ENCODE data around the gene PANK3.
"Not testable (repeated sequence)": the region's sequence is repeated elsewhere in the genome, so short reads cannot be mapped to it uniquely, and the experiment has no call there.

PANK3 gene

DNA sequence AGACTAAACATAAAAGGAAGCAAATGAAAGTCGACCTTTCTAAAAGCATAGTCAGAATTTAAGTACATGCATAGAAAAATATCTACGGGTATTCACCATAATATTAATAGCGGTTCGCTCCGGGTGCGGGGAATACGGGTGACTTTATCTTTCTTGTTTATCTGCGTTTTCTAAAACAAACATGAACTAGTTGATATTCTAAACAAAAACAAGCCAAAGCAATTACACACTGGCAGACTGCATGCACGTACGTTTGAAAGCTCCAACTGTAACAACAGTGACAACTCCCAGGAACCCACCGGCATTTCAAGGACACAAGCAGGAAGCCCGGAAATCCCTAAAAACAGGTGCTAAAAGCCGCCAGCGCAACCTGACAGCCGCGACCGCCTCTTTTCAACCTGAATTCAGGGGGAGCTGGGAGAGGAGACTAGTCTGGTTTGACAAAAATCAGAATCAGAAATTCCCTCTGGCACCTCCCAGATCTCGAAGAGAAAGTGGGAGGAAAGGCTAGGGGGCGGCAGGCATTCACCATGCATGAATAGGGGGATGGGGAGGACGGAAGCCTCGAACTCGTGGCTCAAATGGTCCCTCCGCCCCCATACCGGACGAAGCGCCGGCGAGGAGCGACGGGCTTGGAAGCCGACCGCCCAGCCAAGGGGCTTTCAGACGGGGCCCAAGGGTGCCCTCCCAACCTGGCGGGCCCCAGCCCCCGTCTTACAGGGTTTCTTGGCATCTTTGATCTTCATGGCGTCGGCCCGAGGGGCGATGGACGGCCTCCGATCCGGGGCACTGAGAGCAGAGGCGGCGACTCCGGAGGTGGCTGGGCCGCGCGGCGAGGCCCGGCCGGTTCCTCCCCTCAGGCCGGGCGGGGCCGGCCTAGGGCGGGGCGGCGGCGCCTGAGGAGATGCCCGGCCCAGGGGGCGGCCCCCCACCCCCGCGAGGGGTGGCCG lies at the start of gene PANK3:
TSS of gene PANK3 (minus strand) at position 831 of the 950 bp plus-strand sequence. CDS start at position 746, 85 bp downstream.
- peak; percentile 40 for DNase-seq

DNA sequence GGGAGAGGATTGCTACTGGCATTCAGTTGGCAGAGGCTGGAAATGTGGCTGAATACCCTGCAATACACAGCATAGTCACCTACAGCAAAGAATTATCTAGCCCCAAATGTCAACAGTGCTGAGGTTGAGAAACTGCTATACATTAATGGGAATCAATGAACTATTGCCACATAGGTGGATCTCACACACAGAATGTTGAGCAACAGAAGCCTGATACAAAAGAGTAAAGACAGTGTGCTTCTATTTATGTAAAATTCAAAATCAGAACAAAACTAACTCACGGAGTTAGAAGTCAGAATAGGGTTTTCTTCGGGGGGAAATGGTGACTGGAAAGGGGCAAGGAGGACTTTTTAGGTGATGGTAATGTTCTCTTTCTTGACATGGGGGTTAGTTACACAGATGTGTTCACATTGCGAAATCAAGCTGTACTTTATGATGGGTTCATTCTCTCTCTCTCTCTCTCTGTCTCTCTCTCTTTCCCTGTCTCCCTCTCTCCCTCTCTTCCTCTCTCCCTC lies 45.7 kb upstream of the PANK3 start:
- no peak for DNase-seq

DNA sequence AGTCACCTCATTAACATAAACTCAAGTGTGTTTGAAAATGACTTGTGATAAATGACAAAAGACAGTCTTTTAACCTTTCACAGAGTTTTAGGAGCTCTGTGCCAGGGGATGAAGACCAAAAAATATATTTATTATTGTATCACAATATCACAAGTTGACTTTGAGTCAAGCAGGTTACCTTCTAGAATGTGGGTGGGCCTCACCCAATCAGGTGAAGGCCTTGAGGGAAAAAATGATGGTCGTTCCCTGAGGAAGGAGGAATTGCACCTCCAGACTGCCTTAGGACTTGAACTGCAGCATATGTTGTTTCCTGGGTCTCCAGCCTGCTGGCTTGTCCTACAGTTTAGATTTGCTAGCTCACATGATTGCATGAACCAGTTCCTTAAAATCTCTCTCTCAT lies 41.6 kb upstream of the PANK3 start:
- DNase-seq: no peak

DNA sequence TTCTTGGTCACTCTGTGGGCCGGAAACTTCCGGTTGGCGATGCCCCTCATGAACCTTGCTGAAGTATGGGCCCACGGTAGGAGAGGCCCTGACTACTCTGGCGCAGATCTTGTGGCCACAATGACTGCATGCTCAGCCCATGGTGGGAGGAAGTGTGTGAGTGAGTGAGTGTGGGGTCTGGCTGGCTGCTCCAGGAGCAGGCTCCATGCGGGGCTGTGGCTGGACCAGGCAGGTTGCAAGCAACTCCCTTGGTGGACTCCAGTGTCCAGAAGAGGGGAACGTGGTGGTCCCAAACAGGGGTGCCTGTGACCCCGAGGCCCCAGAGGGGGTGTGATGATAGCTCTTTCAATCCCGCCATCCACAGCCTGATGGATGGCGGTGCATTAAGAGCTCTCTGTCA lies 35.5 kb upstream of the PANK3 start:
- DNase-seq: no peak

DNA sequence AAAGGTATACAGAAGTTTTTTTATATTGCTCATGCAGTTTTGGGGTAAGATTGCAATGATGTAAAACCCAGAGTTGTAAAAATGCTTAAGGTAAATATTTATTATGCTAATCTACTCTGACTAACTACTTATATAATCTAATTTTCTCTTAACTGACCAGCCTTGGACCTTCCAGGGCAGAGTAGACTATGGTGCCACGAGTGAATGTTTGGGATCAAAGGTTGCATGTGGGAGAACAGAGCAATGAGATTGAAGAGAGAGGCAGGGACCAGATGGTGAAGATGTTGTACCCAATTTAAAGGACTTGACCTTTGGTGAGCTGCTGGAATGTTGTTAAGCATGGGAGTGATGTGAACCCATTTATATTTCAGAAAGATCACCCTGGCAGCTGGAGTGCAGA lies 34.8 kb upstream of the PANK3 start:
- DNase-seq: no peak

DNA sequence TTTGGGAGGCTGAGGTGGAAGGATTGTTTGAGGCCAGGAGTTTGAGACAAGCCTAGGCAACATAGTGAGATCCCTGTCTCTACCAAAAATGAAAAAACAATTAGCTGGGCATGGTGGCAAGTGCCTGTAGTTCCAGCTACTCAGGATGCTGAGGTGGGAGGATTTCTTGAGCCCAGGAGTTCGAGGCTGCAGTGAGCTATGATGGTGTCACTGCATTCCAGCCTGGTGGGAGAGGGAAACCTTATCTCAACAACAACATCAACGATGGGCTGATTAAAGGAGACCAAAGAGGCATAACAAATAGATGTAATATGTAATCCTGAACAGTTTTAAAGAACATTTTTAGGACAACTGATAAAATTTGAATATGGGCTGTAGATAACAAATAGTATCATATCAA lies 34.2 kb upstream of the PANK3 start:
- DNase-seq: no peak

DNA sequence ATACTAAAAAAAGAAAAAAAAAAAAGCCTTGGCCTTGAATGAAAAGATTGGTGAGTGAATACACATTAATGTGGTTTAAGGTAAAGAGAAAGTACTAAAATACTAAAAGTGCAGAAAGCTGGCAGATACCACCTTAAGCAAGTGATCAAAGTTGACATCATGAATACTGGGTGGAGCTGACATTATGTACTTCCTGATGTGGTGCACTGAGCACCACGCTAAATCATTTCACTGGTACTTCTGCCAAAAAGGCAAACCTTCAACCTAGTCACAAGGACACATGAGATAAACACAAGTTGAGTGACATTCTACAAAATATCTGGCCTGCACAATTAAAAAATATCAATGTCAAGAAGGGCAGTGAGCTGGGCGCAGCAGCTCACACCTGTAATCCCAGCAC lies 33.8 kb upstream of the PANK3 start:
- no peak for DNase-seq

DNA sequence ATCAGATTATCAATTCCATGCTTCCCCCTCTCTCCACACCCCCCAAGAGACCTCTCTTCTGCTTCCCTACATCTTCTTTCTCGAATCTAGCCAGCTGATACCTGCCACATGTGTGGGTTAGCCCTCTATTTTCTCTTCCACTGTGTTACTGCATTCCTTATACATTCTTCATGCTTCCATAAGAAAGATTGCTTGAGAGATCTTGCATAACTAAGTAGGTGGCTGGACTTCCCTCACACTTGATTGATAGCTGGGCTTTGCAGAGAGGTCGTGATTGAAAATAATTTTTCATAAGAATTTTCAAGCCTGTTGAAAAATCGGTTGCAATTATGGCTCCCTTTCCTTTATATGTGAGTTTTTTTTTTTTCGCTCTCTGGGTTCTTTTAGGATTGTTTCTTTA lies 33.0 kb upstream of the PANK3 start:
- no peak for DNase-seq

DNA sequence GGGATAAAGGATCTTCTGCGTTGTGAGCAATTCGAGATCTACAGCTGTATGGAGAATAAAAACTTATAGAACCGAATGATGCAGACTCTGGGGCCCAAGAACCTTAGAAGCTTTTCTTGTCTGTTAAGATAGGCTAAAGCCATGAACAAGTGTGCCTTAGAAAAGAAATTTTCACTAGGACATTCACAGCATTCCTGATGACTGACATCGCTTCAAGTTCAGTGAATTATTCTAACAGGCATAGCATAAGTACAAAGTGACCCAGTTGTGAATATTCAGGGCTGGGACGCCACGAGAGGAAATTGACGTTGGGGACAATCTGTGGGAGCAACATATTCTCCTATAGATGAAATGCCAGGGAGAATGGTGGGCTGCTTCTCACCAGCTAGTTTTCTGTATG lies 32.0 kb upstream of the PANK3 start:
- DNase-seq: no peak

DNA sequence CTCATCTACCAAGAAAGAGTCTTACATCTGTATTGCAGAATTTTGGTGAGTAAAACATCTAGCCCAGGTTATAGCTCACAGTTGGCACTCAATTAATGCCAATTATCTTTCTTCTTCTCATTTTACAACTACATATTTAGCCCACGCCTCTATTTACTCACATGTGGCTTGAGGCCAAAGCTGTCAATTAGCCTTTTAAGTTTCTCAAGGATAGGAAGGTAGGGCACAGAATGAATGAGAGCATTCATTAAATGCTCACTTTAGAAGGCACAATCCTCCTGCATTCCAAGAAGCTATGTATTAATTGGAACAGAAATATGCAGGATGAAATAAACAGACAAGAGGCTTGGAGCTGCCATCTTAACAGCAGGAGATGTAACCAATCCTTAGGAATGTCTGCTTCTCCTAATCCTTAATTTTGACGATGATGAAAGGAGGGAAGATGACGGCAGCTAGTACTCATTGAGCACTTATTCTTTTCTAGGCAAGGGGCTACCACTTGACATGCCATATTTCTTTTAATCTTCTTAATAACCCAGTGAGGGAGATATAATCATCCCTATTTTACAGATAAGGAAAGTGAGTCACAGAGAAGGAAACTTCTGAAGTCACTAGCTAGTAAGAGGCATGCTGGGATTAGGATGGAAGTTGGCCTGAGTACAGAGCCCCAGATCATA lies 30.8 kb upstream of the PANK3 start:
- DNase-seq: no peak

DNA sequence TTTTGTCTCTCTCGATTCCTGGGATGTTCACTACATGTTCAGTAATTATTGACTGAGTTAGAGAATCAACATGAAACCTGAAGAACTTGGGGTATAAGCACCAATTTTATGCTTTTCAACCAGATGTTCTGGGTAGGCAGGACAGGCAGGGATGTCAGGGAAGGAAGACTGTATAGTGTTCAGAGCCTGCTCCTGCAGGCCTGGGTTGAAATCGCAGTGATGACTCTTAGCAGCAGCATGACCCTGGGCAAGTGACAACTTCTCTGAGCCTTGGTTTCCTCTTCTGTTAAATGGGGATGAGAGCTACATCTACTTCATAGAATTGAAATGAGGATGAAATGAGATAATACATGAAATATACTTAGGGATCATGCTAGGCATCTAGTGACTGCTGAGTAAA lies 29.7 kb upstream of the PANK3 start:
- no peak for DNase-seq

DNA sequence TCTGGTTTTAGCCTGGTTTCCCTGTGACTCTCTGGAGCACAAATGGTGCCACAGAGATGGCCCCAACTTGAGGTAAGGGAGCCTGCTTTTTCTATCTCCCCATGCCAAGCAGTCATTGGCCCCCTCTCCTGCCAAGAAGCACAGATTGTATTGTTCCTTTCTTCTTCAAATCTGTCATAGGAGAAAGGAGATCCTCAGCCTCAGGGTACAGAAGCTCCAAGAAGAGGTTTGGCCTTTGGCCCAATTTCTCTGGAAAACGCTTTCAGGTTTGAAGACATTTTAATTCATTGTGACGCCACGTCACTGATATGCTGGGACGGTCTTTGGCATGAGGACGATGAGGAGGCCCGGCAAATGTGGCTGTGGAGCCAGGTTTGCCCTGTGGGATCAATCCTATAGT lies 29.2 kb upstream of the PANK3 start:
- DNase-seq: no peak

DNA sequence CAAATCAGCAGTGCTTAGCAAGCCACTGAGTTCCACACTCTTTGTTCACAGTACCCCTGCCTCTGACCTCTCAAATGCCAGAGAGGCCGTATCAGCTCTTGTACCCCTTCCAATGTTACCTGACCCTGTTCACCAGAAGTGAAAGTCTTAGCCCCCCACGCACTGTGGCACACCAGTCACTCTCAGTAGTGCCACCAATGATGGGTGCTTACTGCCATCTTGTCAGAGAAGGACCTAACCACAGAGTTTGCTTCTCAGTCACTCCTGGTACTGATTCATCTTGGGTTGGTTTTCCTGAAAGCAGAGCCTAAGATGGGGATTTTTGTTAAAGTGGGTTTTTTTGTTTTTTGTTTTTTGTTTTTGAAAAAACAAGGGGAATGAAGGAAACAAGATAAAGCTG lies 28.8 kb upstream of the PANK3 start:
- no peak for DNase-seq

DNA sequence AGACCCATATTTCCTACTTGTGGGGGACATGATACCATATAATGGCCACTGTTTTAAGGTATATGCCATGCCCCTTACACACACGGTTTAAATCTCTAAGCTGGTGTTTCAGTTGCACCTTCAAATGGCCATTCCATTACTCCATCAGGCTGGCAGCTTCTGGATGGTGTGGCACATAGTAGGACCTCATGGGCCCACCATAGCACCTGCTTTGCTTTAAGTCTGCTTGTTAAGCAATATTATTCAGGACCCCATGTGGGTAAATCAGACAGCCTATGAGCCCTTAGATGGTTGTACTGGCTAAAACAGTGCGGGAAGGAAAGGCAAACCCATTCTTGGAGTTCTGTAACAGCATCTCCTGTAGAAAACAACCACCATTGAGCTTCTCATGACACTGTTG lies 27.4 kb upstream of the PANK3 start:
- no peak for DNase-seq

DNA sequence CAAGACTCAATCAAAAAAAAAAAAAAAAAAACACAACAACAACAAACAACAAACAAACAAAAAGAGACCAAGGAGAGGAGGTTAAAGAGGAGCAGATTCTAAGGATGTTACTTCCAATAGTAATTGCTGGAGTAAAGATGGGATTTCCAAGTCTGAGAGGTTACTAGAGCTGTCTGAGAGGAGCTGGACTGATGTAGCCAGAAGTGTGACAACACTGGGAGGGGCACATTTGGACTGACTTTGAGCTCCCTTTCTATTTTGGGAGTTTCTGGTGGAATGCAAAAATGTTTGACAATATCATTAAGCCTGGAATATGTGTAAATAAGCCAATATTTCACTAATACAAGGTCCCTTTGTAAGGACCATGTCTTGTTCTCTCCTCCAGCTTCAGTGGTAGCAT lies 25.3 kb upstream of the PANK3 start:
- no peak for DNase-seq

DNA sequence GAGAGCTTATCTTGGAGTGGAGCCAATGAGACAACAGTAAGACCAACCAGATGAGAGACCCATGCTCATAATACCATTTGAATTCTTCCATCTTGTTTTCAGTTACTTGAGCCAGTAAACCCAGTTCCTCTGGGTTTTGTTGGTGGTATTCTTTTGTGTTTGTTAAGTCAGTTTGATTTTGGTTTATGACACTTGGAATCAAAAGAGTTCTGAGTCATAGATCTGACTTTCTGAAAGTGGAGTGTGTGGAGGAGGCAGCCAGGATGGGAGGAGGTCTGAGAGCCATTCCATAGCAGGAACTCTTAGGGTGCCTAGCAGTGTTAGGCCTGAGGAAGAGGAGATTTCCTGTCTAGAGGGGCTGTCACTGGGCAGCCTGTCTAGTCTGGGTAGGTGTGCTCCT lies 24.6 kb upstream of the PANK3 start:
- DNase-seq: no peak

DNA sequence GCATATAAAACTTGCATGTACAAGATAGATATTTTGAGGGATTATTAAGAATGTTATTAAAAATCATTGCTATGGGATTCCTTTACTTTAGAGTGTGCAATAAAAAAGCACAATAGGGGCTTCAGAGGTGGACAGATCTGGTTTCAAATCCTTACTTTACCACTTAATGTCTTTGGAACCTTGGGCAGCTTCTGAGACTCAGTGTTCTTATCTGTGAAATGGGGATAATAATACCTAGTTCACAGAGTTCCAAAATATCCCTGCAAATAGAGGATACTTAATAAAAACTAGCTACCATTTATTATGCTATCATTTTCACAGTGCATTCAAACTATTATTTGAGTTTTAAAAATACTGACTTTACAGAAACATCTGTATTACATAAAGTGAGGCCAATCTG lies 23.3 kb upstream of the PANK3 start:
- no peak for DNase-seq

DNA sequence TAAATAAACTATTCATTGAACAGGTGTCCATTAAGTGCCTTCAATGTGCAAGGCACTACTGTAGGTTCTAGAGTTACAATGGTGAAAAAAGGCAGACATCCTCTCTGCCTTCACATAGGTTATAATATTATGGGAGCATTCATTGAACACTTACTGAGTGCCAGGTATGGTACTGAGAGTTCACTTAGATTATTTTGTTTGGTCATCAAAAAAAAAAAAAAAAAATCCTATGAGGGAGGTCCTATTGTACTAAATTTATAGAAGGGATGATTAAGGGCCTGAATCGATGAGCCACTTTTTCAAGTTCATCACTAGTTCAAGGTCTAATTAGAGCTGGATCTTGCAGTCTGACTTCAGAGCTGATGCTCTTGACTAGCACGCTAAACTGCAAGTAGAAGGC lies 22.8 kb upstream of the PANK3 start:
- DNase-seq: no peak

DNA sequence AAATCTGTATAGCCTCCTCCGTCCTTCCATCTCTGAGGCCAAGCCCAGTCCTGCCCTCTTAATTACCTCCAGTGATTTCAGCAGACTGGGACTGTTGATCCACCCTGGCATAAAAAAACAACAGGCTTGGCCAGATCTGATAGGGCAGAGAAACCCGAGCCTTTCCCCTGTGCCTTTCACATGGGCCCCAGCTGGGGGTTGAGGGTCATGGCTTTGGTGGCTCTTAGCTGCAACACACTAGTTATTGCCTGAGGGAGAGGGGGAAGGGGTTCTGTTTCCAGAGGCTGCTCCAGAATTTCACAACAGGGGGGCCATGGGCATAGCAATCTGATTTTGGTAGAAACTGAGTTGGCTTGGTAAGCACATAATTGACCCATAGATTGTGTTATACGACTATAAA lies 21.2 kb upstream of the PANK3 start:
- no peak for DNase-seq

DNA sequence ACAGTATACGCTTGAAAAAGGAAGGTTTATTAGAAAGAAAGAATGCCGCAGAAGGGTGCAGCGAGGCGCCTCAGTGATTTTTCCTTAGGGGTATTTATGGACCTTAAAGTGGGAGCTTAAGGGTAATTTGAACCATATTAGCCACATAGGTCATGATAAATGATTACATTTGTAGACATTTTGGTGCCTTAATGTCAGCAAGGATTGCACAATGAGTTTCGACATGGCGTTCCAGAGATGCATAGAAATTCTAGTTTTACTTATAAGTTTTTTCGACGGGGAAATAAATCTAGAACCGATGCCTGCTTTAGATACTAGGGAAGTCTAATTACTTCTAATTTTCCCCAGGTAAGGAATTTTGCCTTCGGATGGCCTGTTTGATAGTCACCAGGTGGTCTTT lies 20.7 kb upstream of the PANK3 start:
- DNase-seq: no peak

DNA sequence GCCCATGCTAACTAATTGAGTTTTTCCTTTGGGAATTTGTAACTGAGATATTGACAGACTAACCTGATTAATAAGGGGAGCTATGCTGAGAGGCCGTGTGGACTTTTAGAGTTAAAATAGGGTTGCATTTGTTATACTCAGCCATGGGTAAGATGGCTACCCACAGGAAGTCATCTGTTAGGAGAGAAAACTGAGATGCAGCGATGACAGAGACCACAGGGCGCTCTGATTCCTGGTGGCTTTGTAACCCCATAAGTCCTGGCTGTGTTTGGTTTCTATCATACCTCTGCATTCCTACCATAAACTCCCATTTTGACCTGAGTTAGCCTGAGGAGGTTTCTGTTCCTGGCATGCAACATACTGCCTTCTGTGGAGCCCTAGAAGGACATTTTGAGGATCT lies 19.5 kb upstream of the PANK3 start:
- DNase-seq: no peak

DNA sequence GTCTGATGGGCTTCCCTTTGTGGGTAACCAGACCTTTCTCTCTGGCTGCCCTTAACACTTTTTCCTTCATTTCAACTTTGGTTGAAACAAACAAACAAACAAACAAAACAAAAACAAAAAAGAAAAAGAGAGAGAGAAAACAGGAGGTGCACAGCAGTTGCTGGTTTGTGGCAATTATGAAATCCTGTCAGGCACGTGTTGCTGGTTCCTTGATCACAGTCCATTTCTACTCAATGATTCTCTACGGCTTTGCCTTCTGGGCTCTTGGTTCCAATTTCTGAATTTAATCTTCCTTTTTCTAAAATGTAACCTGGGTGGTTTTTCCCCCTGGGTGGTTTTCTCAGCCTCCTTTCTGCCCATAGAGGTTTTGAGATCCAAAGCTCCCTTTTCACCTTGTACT lies 17.8 kb upstream of the PANK3 start:
- no peak for DNase-seq

DNA sequence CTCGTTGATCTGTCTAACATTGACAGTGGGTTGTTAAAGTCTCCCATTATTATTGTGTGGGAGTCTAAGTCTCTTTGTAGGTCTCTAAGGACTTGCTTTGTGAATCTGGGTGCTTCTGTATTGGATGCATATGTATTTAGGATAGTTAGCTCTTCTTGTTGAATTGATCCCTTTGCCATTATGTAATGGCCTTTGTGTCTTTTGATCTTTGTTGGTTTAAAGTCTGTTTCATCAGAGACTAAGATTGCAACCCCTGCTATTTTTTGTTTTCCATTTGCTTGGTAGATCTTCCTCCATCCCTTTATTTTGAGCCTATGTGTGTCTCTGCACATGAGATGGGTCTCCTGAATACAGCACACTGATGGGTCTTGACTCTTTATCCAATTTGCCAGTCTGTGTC lies 17.0 kb upstream of the PANK3 start:
- not testable (repeated sequence) for DNase-seq

DNA sequence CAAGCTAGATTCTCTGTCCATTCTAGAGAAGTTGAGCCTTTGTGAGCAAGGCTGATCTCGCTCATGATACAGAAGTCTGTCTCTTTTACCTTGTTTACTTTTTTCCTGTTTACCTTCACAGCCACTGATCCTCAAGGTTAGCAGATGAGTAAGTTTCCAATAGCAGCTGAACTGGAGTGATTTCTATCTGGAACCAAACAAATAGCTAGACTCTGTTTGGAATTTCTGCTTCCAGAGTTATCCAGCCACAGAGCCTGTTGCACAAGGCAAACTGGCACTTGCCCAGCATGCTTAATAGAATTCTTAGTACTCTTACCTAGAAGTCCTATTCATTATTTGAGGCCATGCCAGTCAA lies 12.8 kb upstream of the PANK3 start:
- DNase-seq: no peak
